HG02571 (cell line): ENCODE results near the gene PDZD4.

Experiments used
- ATAC-seq: cut with Tn5 transposase; IDR thresholded peaks from one replicate; pipeline ENCODE4 v1.9.1; 2021; ENCODE audit warnings: mild to moderate bottlenecking, moderate library complexity; ENCODE audit not compliant: unreplicated experiment

The PDZD4 gene

DNA sequence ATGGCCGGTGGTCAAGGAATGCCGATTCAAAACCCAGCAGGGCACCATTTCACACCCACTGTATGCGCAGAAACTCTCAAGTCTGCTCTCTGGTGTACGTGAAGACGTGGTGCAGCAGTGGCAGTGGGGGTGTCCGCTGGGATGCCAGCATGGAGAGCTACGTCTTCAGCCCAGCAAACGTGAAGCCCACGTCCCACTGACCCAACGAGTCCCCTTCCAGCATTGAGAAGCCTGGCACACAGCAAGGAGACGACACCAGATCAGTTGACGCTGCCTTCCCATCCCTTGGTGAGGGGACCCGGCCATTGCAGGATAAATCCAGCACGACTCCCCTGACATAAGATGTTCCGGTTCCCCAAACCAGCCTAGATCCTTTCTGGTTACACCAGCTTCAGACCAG lies 68.5 kb downstream of the PDZD4 start:
- no peak for ATAC-seq

DNA sequence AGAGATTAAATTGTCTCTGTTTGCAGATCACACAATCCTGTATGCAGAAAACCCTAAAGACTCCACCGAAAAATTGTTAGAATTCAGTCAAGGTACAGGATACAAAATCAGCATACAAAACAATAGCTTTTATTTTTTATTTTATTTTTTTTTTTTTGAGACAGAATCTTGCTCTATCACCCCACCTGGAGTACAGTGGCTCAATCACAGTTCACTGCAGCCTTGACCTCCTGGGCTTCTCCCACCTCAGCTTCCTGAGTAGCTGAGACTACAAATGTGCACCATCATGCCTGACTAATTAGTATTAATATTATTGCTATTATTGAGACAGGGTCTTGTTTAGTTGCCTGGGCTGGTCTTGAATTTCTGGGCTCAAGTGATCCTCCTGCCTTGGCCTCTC lies 75.2 kb downstream of the PDZD4 start:
- ATAC-seq = no peak
